ENCODE measurements around the gene RBMS3. TPM values are rescaled to one million over a fixed set of nuclear protein-coding genes. Genes with fewer than 3 reads are reported as not detected.

RBMS3 gene
- total and polyA plus RNA-seq, 2 of the 8 experiments (the other 6 are each of a cell fraction or from before 2014, with no cell fraction given): 3.7 to 6.9 TPM

GRCh38 chr3:29370021-29370420 is 89.2 kb downstream of the RBMS3 start:
- H3K4me3 ChIP-seq (ENCODE audit: extremely low read depth in 1 of 4, insufficient read depth in 2 of 4, low read depth in 3 of 4, low read length in 4 of 4): no peak overlapping the region
- 91% methylated on average over 4 of the region's 4 CpGs; no CpG with 5 or more reads in 1 of the 2 experiments for WGBS, 2 experiments (ENCODE audit: extremely low coverage in 1 of 2, insufficient coverage in 1 of 2, insufficient read length in 1 of 2, insufficient replicate concordance in 2 of 2, low coverage in 1 of 2, low lambda C conversion rate in 2 of 2, missing lambda C conversion rate in 1 of 2)
- TF ChIP-seq EGR1 (IDR thresholded peaks at IDR 0.05; ENCODE audit: borderline replicate concordance, low read depth, low read length) (no peak), E2F6 (IDR thresholded peaks at IDR 0.05) (no peak), KDM1A (IDR thresholded peaks at IDR 0.05; ENCODE audit: borderline replicate concordance, low read length) (no peak), ATF2 (IDR thresholded peaks at IDR 0.05; ENCODE audit: low read length) (no peak), CTBP2 (IDR thresholded peaks at IDR 0.05; ENCODE audit: borderline replicate concordance, insufficient read depth, insufficient read length, low read length) (no peak), PHF8 (conservative IDR thresholded peaks at IDR 0.05; ENCODE audit: low read depth, low read length) (no peak), SP2 (IDR thresholded peaks at IDR 0.05; ENCODE audit: low read length) (no peak), SIX5 (IDR thresholded peaks at IDR 0.05; ENCODE audit: low read depth, low read length) (no peak)

More at GRCh38 chr3:29370021-29370420, 89.2 kb downstream of the RBMS3 start:
- Histone ChIP-seq H4K8ac (ENCODE audit: extremely low read depth, insufficient read depth, low read length) (no peak overlapping the region), H3K56ac (replicated peaks; ENCODE audit: insufficient read length, low read depth, low read length) (no peak overlapping the region), H3K4ac (replicated peaks; ENCODE audit: insufficient read length, low read depth, low read length) (no peak overlapping the region), H2BK20ac (ENCODE audit: low read length) (no peak overlapping the region), H3K4me1 (replicated peaks in 1 of 4; ENCODE audit: control insufficient read depth in 3 of 4, insufficient read depth in 4 of 4, low read length in 3 of 4) (no peaks in the 10 kb centered on the region), H3K4me2 (ENCODE audit: insufficient read depth in 1 of 2, low read depth in 2 of 2, low read length in 2 of 2) (no peak overlapping the region), H4K91ac (replicated peaks; ENCODE audit: insufficient read length, low read length) (no peak overlapping the region), H4K20me1 (replicated peaks in 1 of 2; ENCODE audit: control insufficient read depth in 1 of 2, insufficient read depth in 2 of 2, low read length in 2 of 2) (no peaks in the 10 kb centered on the region), H3K23ac (ENCODE audit: insufficient read length) (no peak overlapping the region), H3K79me1 (ENCODE audit: low read depth, low read length) (no peaks in the 10 kb centered on the region), H3K18ac (ENCODE audit: extremely low read depth, low read length) (no peak overlapping the region), H3K79me2 (ENCODE audit: control insufficient read depth in 1 of 2, insufficient read depth in 2 of 2, low read length in 2 of 2) (no peaks in the 10 kb centered on the region), H3K14ac (ENCODE audit: insufficient read length) (no peak overlapping the region), H2AFZ (ENCODE audit: low read length) (no peak overlapping the region), H2BK5ac (ENCODE audit: low read depth, low read length) (no peak overlapping the region), H2BK120ac (replicated peaks; ENCODE audit: low read depth, low read length) (no peak overlapping the region), H3K27me3 (replicated peaks in 1 of 4; ENCODE audit: control insufficient read depth in 3 of 4, extremely low read depth in 1 of 4, insufficient read depth in 3 of 4, low read length in 3 of 4) (no peaks in the 10 kb centered on the region), H2BK15ac (ENCODE audit: low read length) (no peak overlapping the region), H3K9ac (replicated peaks in 1 of 4; ENCODE audit: extremely low read depth in 1 of 4, low read depth in 3 of 4, low read length in 3 of 4) (no peak overlapping the region), H3K9me3 (ENCODE audit: insufficient read depth in 2 of 2, low read depth in 1 of 2, low read length in 1 of 2) (no peaks in the 10 kb centered on the region), H3K23me2 (ENCODE audit: low read depth, low read length) (no peaks in the 10 kb centered on the region), H3K27ac (ENCODE audit: low read depth, low read length) (no peak overlapping the region), H2AK5ac (ENCODE audit: low read depth, low read length) (no peak overlapping the region), H4K5ac (ENCODE audit: insufficient read length, low read depth, low read length) (no peak overlapping the region), H3K36me3 (ENCODE audit: control insufficient read depth in 2 of 4, insufficient read depth in 4 of 4, low read length in 3 of 4) (no peaks in the 10 kb centered on the region), H2BK12ac (ENCODE audit: low read depth, low read length) (no peak overlapping the region)
- FAIRE-seq (no peak), DNase-seq (ENCODE audit: low read depth in 1 of 2, low spot score in 2 of 2) (no peak)
- ChIA-PET POLR2A (ENCODE audit: partially characterized antibody) (no interaction called here), CTCF (ENCODE audit: partially characterized antibody) (no interaction called here)
